Heart left ventricle (tissue), 13 donors: ENCODE results near the gene DBNDD1.

ENCODE experiments used
- POLR2A ChIP-seq, 2 donors: fragments of 450-650 bp; IDR thresholded peaks; one replicate each; pipeline ENCODE4 v1.6.1; 2017; ENCODE audit warnings: antibody characterized with exemption in 2 of 2, mild to moderate bottlenecking in 2 of 2, moderate library complexity in 2 of 2
- TF ChIP-seq, protein P1 (sequence below), 12 donors: fragments of 200-600 bp; sonication (generic) in 4 of 12; IDR thresholded peaks; one replicate each; pipeline versions ENCODE4 v1.5.0 to v1.8.0; 2018 to 2022; ENCODE audit warnings: antibody characterized with exemption in 12 of 12, mild to moderate bottlenecking in 5 of 12
- donor health status: ischemic (EF 13 %, LVEDD 7.1; RV severe dilation, severe dysfunction).
- donor health status: DM: no; HTN: yes; CAD: no.
- donor health status: DM: no; HTN: no; CAD: no.
- donor health status: ischemic (EF 25% LVEDD 6.9; RV normal size, moderate dysfunction).
- donor health status: ischemic (EF 25% LVEDD 5.7; RV mildly dilated, moderate dysfunction).
- donor health status: ischemic (EF 35%, LVEDD 5.7; RV mildly dilated, moderate dysfunction).
- donor health status: nonischemic (EF 11% LVEDD 7.7; RV severe dilation, severe dysfunction).
- donor health status: DM: yes; HTN: yes; CAD: no.
- donor health status: PGD.
- donor health status: ischemic (EF 29% LVEDD 5.4; RV normal size, mild dysfunction).
- donor health status: nonischemic (EF 23%, LVEDD 6.1; RV moderate dilation, normal function).

DNA sequence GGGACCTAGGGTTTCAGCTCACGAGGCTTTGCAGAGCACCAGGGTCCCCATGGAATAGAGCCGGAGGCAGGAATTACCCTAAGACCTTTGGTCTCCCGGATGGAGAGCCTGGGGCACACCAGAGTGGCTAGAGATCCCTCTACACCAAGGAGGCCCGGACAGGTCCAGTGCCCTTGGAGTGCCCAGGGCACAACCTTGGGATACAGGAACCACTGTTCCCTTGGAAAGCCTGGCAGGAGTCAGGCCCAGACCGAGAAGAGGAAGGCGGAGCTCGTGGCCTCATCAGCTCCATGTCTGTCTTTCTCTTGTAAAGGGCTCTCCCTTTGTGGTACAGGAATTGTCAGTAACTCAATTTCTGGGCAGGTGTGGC, 3.8 kb upstream of the DBNDD1 start:
- TF ChIP-seq, protein P1, sequence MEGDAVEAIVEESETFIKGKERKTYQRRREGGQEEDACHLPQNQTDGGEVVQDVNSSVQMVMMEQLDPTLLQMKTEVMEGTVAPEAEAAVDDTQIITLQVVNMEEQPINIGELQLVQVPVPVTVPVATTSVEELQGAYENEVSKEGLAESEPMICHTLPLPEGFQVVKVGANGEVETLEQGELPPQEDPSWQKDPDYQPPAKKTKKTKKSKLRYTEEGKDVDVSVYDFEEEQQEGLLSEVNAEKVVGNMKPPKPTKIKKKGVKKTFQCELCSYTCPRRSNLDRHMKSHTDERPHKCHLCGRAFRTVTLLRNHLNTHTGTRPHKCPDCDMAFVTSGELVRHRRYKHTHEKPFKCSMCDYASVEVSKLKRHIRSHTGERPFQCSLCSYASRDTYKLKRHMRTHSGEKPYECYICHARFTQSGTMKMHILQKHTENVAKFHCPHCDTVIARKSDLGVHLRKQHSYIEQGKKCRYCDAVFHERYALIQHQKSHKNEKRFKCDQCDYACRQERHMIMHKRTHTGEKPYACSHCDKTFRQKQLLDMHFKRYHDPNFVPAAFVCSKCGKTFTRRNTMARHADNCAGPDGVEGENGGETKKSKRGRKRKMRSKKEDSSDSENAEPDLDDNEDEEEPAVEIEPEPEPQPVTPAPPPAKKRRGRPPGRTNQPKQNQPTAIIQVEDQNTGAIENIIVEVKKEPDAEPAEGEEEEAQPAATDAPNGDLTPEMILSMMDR (IDR thresholded peaks at IDR 0.05): no peak
- TF ChIP-seq POLR2A (IDR thresholded peaks at IDR 0.05): no peak
